ENCODE measurements around the gene ZNF580. TPM values are rescaled to one million over a fixed set of nuclear protein-coding genes. Genes with fewer than 3 reads are reported as not detected.

The ZNF580 gene
- total and polyA plus RNA-seq, 7 experiments from 2014 or later, result 14.6 to 109 (median 48.0) TPM

DNA sequence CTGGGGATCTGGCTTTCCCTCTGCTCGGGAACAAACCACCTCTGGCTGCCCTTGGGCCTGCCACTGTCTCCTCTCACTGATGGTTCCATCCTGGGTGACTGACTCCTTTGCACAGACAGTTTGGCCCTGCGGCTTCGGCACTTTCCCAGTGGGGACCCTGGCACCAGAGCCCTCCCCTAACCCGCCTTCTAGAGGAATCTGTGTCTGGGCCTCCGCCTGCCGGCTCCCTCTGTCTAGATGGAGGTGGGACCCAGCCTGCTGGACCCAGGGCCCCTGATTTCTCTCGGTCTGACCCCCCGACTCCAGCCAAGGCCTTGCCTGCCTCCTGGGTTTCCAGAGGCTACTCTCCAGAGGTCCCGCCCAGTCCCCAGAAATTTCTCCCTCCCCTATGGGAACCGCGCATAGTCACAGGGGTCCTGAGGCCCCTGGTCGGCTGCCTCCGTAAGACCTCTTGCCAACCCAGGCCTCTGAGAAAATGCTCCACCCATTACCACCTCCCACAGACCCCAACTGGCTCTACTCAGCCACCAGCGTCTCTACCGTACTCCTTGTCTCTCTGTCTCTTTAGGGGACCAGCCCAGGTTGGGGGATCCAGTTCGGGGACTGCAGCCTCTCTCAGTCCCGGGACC, 9.9 kb downstream of the ZNF580 start:
- Mint-ChIP-seq H3K9me3 (peaks cover 0 to 10% (median 0%) of the 10 kb centered on the region in 11 donors), H3K4me1 (peaks cover 13 to 43% (median 23%) of the 10 kb centered on the region in 7 donors), H3K27ac (peak overlapping the region in 6 of 9 donors; percentile 34 to 83 (median 49)), H3K4me3 (peak overlapping the region in 9 of 10 donors; percentile 10 to 90 (median 63)), H3K36me3 (peaks cover 0 to 7% (median 0%) of the 10 kb centered on the region in 5 donors), H3K27me3 (peaks cover 0 to 2% (median 0%) of the 10 kb centered on the region in 5 donors)
- Histone ChIP-seq H3K4me1 (ENCODE audit: control insufficient read depth in 2 of 2, insufficient read depth in 2 of 2, low read length in 2 of 2) (peaks cover 9 to 16% of the 10 kb centered on the region in 2 donors), H3K36me3 (ENCODE audit: control insufficient read depth in 2 of 3, insufficient read depth in 3 of 3, low read length in 3 of 3) (no peaks in the 10 kb centered on the region), H3K27ac (ENCODE audit: low read depth, low read length) (no peak overlapping the region), H3K27me3 (ENCODE audit: control insufficient read depth in 2 of 2, insufficient read depth in 2 of 2, low read length in 2 of 2) (no peaks in the 10 kb centered on the region), H3K4me3 (ENCODE audit: low read length) (no peak overlapping the region), H3K9me3 (ENCODE audit: control insufficient read depth in 2 of 3, low read length in 3 of 3) (no peaks in the 10 kb centered on the region)
- ChIA-PET CTCF (interaction anchor here (2.7 kb wide), 1 partner anchor 18 kb away, joined by 17 read pairs; no protein-coding TSS in a partner anchor), POLR2A (interaction anchor here (1.0 to 9.2 kb wide), 2 partner anchors 8 to 15 kb away, joined by 3 to 154 read pairs; no protein-coding TSS in a partner anchor)
- ATAC-seq (no peak), DNase-seq (no peak)
- intact Hi-C loops (cut with micrococcal nuclease), result loop anchor here (5.0 to 10.0 kb wide), 4 partner anchors 243 to 1486 kb away; partner anchors contain the start of genes LENG9 (in 1 of the 2), UBE2S (in 1 of the 2) and ZSCAN5A (in 1 of the 2)

DNA sequence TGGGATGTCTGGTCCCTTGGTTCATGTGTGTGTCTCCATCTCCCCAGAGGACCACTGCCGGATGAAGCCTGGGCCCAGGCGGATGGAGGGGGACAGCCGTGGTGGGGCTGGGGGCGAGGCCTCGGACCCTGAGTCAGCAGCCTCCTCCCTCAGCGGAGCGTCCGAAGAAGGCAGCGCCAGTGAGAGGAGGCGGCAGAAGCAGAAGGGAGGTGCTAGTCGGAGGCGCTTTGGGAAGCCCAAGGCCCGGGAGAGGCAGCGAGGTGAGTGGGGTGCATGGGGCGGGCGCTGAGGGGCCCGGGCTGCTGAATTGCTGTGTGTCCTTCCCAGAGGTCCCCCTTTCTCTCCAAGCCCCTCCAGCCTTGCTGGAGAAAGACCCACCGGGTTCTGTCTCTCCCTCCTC, 10.4 kb downstream of the ZNF580 start:
- Histone ChIP-seq H3K27ac (ENCODE audit: low read depth, low read length) (no peak overlapping the region), H3K4me1 (ENCODE audit: control insufficient read depth in 2 of 2, insufficient read depth in 2 of 2, low read length in 2 of 2) (peaks cover 14 to 21% of the 10 kb centered on the region in 2 donors), H3K36me3 (ENCODE audit: control insufficient read depth in 2 of 3, insufficient read depth in 3 of 3, low read length in 3 of 3) (no peaks in the 10 kb centered on the region), H3K9me3 (ENCODE audit: control insufficient read depth in 2 of 3, low read length in 3 of 3) (no peaks in the 10 kb centered on the region), H3K4me3 (ENCODE audit: low read length) (no peak overlapping the region), H3K27me3 (ENCODE audit: control insufficient read depth in 2 of 2, insufficient read depth in 2 of 2, low read length in 2 of 2) (no peaks in the 10 kb centered on the region)
- CTCF ChIA-PET, result no interaction called here
- Mint-ChIP-seq H3K4me1 (peaks cover 17 to 47% (median 27%) of the 10 kb centered on the region in 7 donors), H3K4me3 (peak overlapping the region in 2 of 10 donors; percentile 56 to 63), H3K27me3 (peaks cover 0 to 2% (median 0%) of the 10 kb centered on the region in 5 donors), H3K27ac (peak overlapping the region in 4 of 9 donors; percentile 7 to 80 (median 35)), H3K9me3 (peaks cover 0 to 10% (median 0%) of the 10 kb centered on the region in 11 donors), H3K36me3 (peaks cover 0 to 12% (median 0%) of the 10 kb centered on the region in 5 donors)
- DNase-seq, result no peak
- POLR2A ChIA-PET, result no interaction called here
- no peak for ATAC-seq
- intact Hi-C loops (cut with micrococcal nuclease), result loop anchor here (5.0 to 10.0 kb wide), 4 partner anchors 244 to 1486 kb away; partner anchors contain the start of genes LENG9 (in 1 of the 2), UBE2S (in 1 of the 2) and ZSCAN5A (in 1 of the 2)

- no peak overlapping the region for H3K27ac ChIP-seq (ENCODE audit: low read depth, low read length)
- no peaks in the 10 kb centered on the region for H3K9me3 ChIP-seq (ENCODE audit: control insufficient read depth in 2 of 3, low read length in 3 of 3)
- POLR2A ChIA-PET, result interaction anchor here (0.7 to 1.9 kb wide), 4 partner anchors 10 to 371 kb away, joined by 3 to 8 read pairs (median 4); no protein-coding TSS in a partner anchor
- ATAC-seq, result no peak
- CTCF ChIA-PET, result interaction anchor here (0.7 to 1.5 kb wide), 3 partner anchors 16 to 152 kb away, joined by 4 to 8 read pairs (median 7); no protein-coding TSS in a partner anchor
- H3K4me1 Mint-ChIP-seq, result peaks cover 25 to 50% (median 32%) of the 10 kb centered on the region in 7 donors
- H3K36me3 Mint-ChIP-seq, result peaks cover 0 to 18% (median under 1%) of the 10 kb centered on the region in 5 donors
- intact Hi-C loops (cut with micrococcal nuclease), result loop anchor here (1.0 to 10.0 kb wide), 5 partner anchors 20 to 1488 kb away; partner anchors contain the start of genes LENG9 (in 1 of the 2), UBE2S (in 1 of the 2) and ZSCAN5A (in 1 of the 2)
- no peaks in the 10 kb centered on the region for H3K27me3 ChIP-seq (ENCODE audit: control insufficient read depth in 2 of 2, insufficient read depth in 2 of 2, low read length in 2 of 2)
- peaks cover 24 to 30% of the 10 kb centered on the region in 2 donors for H3K4me1 ChIP-seq (ENCODE audit: control insufficient read depth in 2 of 2, insufficient read depth in 2 of 2, low read length in 2 of 2)
- H3K4me3 ChIP-seq (ENCODE audit: low read length), result no peak overlapping the region
- H3K36me3 ChIP-seq (ENCODE audit: control insufficient read depth in 2 of 3, insufficient read depth in 3 of 3, low read length in 3 of 3), result peaks cover 0 to 8% (median 0%) of the 10 kb centered on the region in 3 experiments
- DNase-seq, result peak in 1 of 9 donors; percentile 49
- peaks cover 0 to 10% (median 0%) of the 10 kb centered on the region in 11 donors for H3K9me3 Mint-ChIP-seq
- peaks cover 0 to 2% (median 0%) of the 10 kb centered on the region in 5 donors for H3K27me3 Mint-ChIP-seq
- peak overlapping the region in 4 of 9 donors; percentile 11 to 71 (median 53) for H3K27ac Mint-ChIP-seq
- peak overlapping the region in 9 of 10 donors; percentile 14 to 83 (median 40) for H3K4me3 Mint-ChIP-seq
Observed at GRCh38 chr19:55652311-55653128, 11.7 kb downstream of the ZNF580 start.

DNA sequence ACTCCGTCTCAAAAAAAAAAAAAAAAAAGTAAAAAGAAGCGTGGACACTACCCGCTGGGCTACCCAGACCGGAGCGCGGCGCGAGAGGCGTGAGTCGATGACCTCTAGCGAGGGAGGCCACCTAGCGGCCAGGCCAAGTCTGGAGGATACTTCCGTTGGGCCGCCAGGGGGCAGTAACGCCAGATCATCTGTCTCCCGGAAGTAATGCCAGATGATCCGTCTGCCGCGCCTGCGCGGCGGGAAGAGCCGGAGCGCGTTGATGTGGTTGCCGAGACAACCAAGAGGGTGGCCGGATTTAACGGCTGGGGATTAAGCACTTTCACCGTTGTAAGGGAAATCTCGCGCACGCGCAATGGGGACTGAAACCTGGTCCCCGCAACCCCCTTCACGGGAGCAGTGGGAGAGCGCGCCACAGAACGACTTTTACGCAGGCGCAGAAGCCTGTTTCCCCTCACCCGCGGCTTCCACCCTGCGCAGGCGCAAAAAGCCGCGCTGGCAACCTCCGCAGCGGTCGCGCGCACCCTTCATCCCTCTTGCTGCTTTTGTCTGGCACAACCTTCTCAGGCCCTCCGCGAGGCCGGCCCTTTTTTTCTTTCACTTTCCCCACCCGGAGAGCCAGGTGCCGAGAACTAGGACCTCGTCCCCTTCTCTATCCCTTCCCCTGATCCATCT, 13.0 kb downstream of the ZNF580 start:
- DNase-seq (peak in 8 of 9 donors; percentile 95 to 100 (median 100)), ATAC-seq (peak; percentile 71)
- H3K27me3 ChIP-seq (ENCODE audit: control insufficient read depth in 2 of 2, insufficient read depth in 2 of 2, low read length in 2 of 2), result no peaks in the 10 kb centered on the region
- Mint-ChIP-seq H3K4me1 (peaks cover 29 to 57% (median 39%) of the 10 kb centered on the region in 7 donors), H3K4me3 (peak overlapping the region; percentile 83 to 99 (median 96)), H3K27me3 (peaks cover 0 to 2% (median 0%) of the 10 kb centered on the region in 5 donors), H3K9me3 (peaks cover 0 to 10% (median 0%) of the 10 kb centered on the region in 11 donors), H3K27ac (peak overlapping the region; percentile 95 to 100 (median 99)), H3K36me3 (peaks cover 0 to 20% (median 4%) of the 10 kb centered on the region in 5 donors)
- no peaks in the 10 kb centered on the region for H3K9me3 ChIP-seq (ENCODE audit: control insufficient read depth in 2 of 3, low read length in 3 of 3)
- CTCF ChIA-PET, result interaction anchor here (0.7 to 1.5 kb wide), 9 partner anchors 11 to 536 kb away, joined by 3 to 10 read pairs (median 6); partner anchors contain the start of genes FIZ1, PPP1R12C and ZNF581
- POLR2A ChIA-PET, result interaction anchor here (0.6 to 1.7 kb wide), 39 partner anchors 8 to 1517 kb away, joined by 3 to 25 read pairs (median 4); partner anchors contain the start of genes CNOT3, FIZ1, HSPBP1 and ISOC2
- H3K36me3 ChIP-seq (ENCODE audit: control insufficient read depth in 2 of 3, insufficient read depth in 3 of 3, low read length in 3 of 3), result peaks cover 0 to 13% (median 0%) of the 10 kb centered on the region in 3 experiments
- peak overlapping the region; percentile 99 for H3K27ac ChIP-seq (ENCODE audit: low read depth, low read length)
- H3K4me3 ChIP-seq (ENCODE audit: low read length), result peak overlapping the region; percentile 98
- intact Hi-C loops (cut with micrococcal nuclease), result loop anchor here (1.0 to 10.0 kb wide), 17 partner anchors 10 to 1489 kb away; partner anchors contain the start of genes FIZ1 (in 2 of the 2), PPP1R12C (in 2 of the 2), PPP6R1 (in 2 of the 2) and RPL28 (in 2 of the 2)
- peaks cover 28 to 36% of the 10 kb centered on the region in 2 donors for H3K4me1 ChIP-seq (ENCODE audit: control insufficient read depth in 2 of 2, insufficient read depth in 2 of 2, low read length in 2 of 2)

DNA sequence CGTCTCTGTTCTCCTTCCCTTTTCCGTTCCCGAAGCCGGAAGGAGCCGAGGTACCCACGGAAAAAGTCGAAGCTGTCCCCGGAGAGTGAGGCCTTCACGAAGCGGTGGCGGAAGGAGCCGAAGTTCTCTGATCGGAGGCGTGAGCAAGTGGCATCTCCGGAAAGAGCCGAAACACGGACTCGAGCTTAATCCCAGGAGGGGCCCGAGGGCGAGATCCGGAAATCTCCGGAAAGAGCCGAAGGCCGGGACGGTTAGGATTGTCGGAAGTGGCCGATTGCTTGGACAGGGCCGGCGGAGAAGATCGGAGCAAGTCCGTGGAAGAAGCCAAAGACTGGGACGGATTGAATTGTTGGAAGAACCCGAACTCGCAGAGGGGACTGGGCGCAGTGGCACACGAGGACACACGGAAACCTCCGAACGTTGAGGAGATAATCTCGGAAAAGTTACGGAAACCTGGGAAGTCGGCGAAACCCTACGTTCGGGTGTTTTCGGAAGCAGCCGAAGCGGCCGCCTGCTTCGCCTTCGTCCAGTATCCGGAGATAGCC, 13.6 kb downstream of the ZNF580 start:
- Mint-ChIP-seq H3K27me3 (peaks cover 0 to 2% (median 0%) of the 10 kb centered on the region in 5 donors), H3K27ac (peak overlapping the region; percentile 95 to 100 (median 99)), H3K9me3 (peaks cover 0 to 10% (median 0%) of the 10 kb centered on the region in 11 donors), H3K36me3 (peaks cover 0 to 20% (median 4%) of the 10 kb centered on the region in 5 donors), H3K4me1 (peaks cover 33 to 55% (median 40%) of the 10 kb centered on the region in 7 donors), H3K4me3 (peak overlapping the region; percentile 83 to 99 (median 96))
- Histone ChIP-seq H3K4me1 (ENCODE audit: control insufficient read depth in 2 of 2, insufficient read depth in 2 of 2, low read length in 2 of 2) (peaks cover 31 to 36% of the 10 kb centered on the region in 2 donors), H3K27me3 (ENCODE audit: control insufficient read depth in 2 of 2, insufficient read depth in 2 of 2, low read length in 2 of 2) (no peaks in the 10 kb centered on the region), H3K9me3 (ENCODE audit: control insufficient read depth in 2 of 3, low read length in 3 of 3) (no peaks in the 10 kb centered on the region), H3K27ac (ENCODE audit: low read depth, low read length) (peak overlapping the region; percentile 99), H3K4me3 (ENCODE audit: low read length) (peak overlapping the region; percentile 98), H3K36me3 (ENCODE audit: control insufficient read depth in 2 of 3, insufficient read depth in 3 of 3, low read length in 3 of 3) (peaks cover under 1 to 18% (median 6%) of the 10 kb centered on the region in 3 experiments)
- intact Hi-C loops (cut with micrococcal nuclease), result loop anchor here (1.0 to 10.0 kb wide), 16 partner anchors 11 to 1490 kb away; partner anchors contain the start of genes FIZ1 (in 2 of the 2), PPP1R12C (in 2 of the 2), PPP6R1 (in 2 of the 2) and RPL28 (in 2 of the 2)
- peak; percentile 83 for ATAC-seq
- ChIA-PET POLR2A (interaction anchor here (0.5 to 1.7 kb wide), 39 partner anchors 9 to 1517 kb away, joined by 3 to 25 read pairs (median 4); partner anchors contain the start of genes CNOT3, FIZ1, HSPBP1 and ISOC2), CTCF (interaction anchor here (0.7 to 1.4 kb wide), 7 partner anchors 12 to 537 kb away, joined by 3 to 10 read pairs (median 5); partner anchors contain the start of genes FIZ1, PPP1R12C and ZNF581)
- peak; percentile 90 to 100 (median 99) for DNase-seq

Data from naive thymus-derived CD4-positive, alpha-beta T cell (primary cell).